ENCODE results near the gene TMEM201. TPM values are rescaled to one million over a fixed set of nuclear protein-coding genes. Genes with fewer than 3 reads are reported as not detected.

TMEM201 gene
- total and polyA plus RNA-seq, 9 of the 15 experiments (the other 6 are each of a cell fraction or from before 2014, with no cell fraction given) = 0.42 to 51.3 (median 7.4) TPM

DNA sequence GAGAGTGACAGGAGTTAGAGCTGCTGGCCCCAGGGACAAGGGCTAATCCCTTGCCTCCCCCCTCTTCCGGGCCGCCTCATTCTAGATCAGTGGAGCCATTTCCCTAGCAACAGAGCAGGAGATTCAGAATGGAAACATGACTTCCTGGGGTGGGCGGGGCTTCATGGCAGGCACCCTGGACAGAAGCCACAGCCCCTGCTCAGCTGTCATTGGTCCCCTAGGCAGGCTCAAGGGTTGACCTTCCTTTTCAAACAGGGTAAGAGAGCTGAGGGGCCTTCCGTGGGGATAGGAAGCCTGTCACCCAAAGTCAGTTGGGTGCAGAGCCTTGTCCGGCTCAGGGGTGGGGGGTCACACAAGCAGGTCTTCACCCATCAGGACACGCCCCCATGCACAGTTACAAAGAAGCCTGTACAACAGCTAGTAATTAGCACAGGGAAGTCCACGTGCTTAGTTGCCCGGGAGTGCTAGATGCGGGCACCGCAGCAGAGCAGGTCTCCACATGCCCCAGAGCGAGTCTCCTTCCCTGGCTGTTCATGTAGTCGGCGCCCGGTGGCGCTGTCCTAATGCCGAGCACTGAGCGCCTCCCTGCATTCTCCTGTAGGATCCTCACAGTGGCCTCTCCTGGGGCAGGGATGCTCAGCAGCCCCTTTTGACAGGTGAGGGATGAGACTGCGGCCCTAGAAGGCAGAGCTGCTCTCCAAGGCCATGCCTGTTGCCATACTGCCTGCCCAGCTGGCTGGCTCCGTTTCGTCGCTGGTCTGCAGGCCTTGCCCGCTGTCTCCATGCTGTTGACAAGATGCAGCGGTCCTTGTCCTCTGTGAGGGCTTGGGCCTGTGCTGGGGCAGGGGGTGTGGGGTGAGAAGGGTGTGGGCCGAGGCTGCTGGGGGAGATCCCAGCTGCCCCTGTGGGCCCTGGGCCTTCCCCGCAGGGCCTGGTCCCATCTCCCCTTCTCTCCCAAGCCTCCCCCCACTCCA lies 5.1 kb downstream of the TMEM201 start (continued):
- TF ChIP-seq ZNF318 (IDR thresholded peaks at IDR 0.05; ENCODE audit: borderline replicate concordance in 1 of 2, low read depth in 1 of 2) = no peak
- TF ChIP-seq, protein P1, sequence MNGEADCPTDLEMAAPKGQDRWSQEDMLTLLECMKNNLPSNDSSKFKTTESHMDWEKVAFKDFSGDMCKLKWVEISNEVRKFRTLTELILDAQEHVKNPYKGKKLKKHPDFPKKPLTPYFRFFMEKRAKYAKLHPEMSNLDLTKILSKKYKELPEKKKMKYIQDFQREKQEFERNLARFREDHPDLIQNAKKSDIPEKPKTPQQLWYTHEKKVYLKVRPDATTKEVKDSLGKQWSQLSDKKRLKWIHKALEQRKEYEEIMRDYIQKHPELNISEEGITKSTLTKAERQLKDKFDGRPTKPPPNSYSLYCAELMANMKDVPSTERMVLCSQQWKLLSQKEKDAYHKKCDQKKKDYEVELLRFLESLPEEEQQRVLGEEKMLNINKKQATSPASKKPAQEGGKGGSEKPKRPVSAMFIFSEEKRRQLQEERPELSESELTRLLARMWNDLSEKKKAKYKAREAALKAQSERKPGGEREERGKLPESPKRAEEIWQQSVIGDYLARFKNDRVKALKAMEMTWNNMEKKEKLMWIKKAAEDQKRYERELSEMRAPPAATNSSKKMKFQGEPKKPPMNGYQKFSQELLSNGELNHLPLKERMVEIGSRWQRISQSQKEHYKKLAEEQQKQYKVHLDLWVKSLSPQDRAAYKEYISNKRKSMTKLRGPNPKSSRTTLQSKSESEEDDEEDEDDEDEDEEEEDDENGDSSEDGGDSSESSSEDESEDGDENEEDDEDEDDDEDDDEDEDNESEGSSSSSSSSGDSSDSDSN (IDR thresholded peaks at IDR 0.05; ENCODE audit: borderline replicate concordance in 1 of 2, low read depth in 2 of 2, low read length in 2 of 2) = 0 out of 4 replicates have a peak, but pooled peaks of 1 of the 2 experiments have one; percentile 39
- no peak for TF ChIP-seq NCOA4 (IDR thresholded peaks at IDR 0.05; ENCODE audit: partially characterized antibody)
- TF ChIP-seq BRD9 (IDR thresholded peaks at IDR 0.05; ENCODE audit: low read depth, partially characterized antibody) = no peak
- no peak for TF ChIP-seq MBD2 (IDR thresholded peaks at IDR 0.05; ENCODE audit: borderline replicate concordance, low read depth)
- no peak for TF ChIP-seq ZNF609 (CRISPR knock-in tag; IDR thresholded peaks at IDR 0.05; ENCODE audit: borderline replicate concordance)
- no peak for TF ChIP-seq PTTG1 (tag; IDR thresholded peaks at IDR 0.05; ENCODE audit: low read depth)
- TF ChIP-seq GTF2A2 (tag; IDR thresholded peaks at IDR 0.05) = no peak

Data from K562 (cell line).